ENCODE results near the gene PLPPR4. TPM values are rescaled to one million over a fixed set of nuclear protein-coding genes. Genes with fewer than 3 reads are reported as not detected.

Gene PLPPR4
- total RNA-seq, 1 experiment from 2014 or later: 0.42 TPM

GRCh38 chr1:99305626-99306025, 41.3 kb downstream of the PLPPR4 start:
- ChIA-PET POLR2A (no interaction called here), CTCF (no interaction called here), RAD21 (ENCODE audit: low non-redundant PET in 1 of 2, low total read pairs in 2 of 2, uncharacterized antibody in 2 of 2, unreplicated experiment in 2 of 2) (no interaction called here)
- no peaks in the 10 kb centered on the region for H3K79me2 ChIP-seq (ENCODE audit: insufficient read depth, low read length)
- no peak overlapping the region for H2AFZ ChIP-seq (ENCODE audit: low read depth, low read length, poor library complexity, severe bottlenecking)
- no peaks in the 10 kb centered on the region for H3K36me3 ChIP-seq (ENCODE audit: control insufficient read depth in 1 of 2, insufficient read depth in 2 of 2, low read length in 2 of 2)
- no peak for TF ChIP-seq EZH2phosphoT487 (IDR thresholded peaks at IDR 0.05; ENCODE audit: borderline replicate concordance)
- TF ChIP-seq, protein P1, sequence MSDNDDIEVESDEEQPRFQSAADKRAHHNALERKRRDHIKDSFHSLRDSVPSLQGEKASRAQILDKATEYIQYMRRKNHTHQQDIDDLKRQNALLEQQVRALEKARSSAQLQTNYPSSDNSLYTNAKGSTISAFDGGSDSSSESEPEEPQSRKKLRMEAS (IDR thresholded peaks at IDR 0.05): no peak
- no peak for TF ChIP-seq EGR1 (IDR thresholded peaks at IDR 0.05; ENCODE audit: low read depth)
- TF ChIP-seq, protein P2, sequence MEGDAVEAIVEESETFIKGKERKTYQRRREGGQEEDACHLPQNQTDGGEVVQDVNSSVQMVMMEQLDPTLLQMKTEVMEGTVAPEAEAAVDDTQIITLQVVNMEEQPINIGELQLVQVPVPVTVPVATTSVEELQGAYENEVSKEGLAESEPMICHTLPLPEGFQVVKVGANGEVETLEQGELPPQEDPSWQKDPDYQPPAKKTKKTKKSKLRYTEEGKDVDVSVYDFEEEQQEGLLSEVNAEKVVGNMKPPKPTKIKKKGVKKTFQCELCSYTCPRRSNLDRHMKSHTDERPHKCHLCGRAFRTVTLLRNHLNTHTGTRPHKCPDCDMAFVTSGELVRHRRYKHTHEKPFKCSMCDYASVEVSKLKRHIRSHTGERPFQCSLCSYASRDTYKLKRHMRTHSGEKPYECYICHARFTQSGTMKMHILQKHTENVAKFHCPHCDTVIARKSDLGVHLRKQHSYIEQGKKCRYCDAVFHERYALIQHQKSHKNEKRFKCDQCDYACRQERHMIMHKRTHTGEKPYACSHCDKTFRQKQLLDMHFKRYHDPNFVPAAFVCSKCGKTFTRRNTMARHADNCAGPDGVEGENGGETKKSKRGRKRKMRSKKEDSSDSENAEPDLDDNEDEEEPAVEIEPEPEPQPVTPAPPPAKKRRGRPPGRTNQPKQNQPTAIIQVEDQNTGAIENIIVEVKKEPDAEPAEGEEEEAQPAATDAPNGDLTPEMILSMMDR (IDR thresholded peaks at IDR 0.05 in 2 of 3, conservative IDR thresholded peaks at IDR 0.05 in 1 of 3; ENCODE audit: borderline replicate concordance in 1 of 3, insufficient read depth in 1 of 3, low read depth in 2 of 3, low read length in 2 of 3): no peak
- TF ChIP-seq POLR2A (IDR thresholded peaks at IDR 0.05; ENCODE audit: borderline replicate concordance, extremely low read depth, insufficient read depth, insufficient read length): no peak
- TF ChIP-seq POLR2AphosphoS5 (IDR thresholded peaks at IDR 0.05; ENCODE audit: low read depth, low read length): no peak
- TF ChIP-seq SIN3A (IDR thresholded peaks at IDR 0.05; ENCODE audit: low read depth): no peak
- TF ChIP-seq, protein P3, sequence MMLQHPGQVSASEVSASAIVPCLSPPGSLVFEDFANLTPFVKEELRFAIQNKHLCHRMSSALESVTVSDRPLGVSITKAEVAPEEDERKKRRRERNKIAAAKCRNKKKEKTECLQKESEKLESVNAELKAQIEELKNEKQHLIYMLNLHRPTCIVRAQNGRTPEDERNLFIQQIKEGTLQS (IDR thresholded peaks at IDR 0.05): no peak
- no peak for TF ChIP-seq FOSL1 (IDR thresholded peaks at IDR 0.05; ENCODE audit: low read depth)
- no peak for TF ChIP-seq YY1 (IDR thresholded peaks at IDR 0.05; ENCODE audit: extremely low read depth, insufficient replicate concordance, low read depth, low read length)
- TF ChIP-seq TCF7L2 (IDR thresholded peaks at IDR 0.05; ENCODE audit: borderline replicate concordance, extremely low read depth, insufficient read depth, insufficient read length): no peak
- no peak for TF ChIP-seq RAD21 (IDR thresholded peaks at IDR 0.05; ENCODE audit: low read depth)
- no peak for TF ChIP-seq SRF (IDR thresholded peaks at IDR 0.05; ENCODE audit: low read depth)
- TF ChIP-seq, protein P4, sequence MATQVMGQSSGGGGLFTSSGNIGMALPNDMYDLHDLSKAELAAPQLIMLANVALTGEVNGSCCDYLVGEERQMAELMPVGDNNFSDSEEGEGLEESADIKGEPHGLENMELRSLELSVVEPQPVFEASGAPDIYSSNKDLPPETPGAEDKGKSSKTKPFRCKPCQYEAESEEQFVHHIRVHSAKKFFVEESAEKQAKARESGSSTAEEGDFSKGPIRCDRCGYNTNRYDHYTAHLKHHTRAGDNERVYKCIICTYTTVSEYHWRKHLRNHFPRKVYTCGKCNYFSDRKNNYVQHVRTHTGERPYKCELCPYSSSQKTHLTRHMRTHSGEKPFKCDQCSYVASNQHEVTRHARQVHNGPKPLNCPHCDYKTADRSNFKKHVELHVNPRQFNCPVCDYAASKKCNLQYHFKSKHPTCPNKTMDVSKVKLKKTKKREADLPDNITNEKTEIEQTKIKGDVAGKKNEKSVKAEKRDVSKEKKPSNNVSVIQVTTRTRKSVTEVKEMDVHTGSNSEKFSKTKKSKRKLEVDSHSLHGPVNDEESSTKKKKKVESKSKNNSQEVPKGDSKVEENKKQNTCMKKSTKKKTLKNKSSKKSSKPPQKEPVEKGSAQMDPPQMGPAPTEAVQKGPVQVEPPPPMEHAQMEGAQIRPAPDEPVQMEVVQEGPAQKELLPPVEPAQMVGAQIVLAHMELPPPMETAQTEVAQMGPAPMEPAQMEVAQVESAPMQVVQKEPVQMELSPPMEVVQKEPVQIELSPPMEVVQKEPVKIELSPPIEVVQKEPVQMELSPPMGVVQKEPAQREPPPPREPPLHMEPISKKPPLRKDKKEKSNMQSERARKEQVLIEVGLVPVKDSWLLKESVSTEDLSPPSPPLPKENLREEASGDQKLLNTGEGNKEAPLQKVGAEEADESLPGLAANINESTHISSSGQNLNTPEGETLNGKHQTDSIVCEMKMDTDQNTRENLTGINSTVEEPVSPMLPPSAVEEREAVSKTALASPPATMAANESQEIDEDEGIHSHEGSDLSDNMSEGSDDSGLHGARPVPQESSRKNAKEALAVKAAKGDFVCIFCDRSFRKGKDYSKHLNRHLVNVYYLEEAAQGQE (IDR thresholded peaks at IDR 0.05; ENCODE audit: low read depth): no peak
- no peak for TF ChIP-seq ZBTB33 (IDR thresholded peaks at IDR 0.05; ENCODE audit: extremely low read depth, insufficient replicate concordance, low read length)
- no peak for DNase-seq (ENCODE audit: low read depth, low spot score)
- no peak overlapping the region for H3K4me2 ChIP-seq (ENCODE audit: low read length)
- no peak overlapping the region for H3K27ac ChIP-seq (ENCODE audit: low read depth, low read length)
- no peaks in the 10 kb centered on the region for H3K27me3 ChIP-seq (ENCODE audit: insufficient read depth, low read length)
- intact Hi-C loops (cut with micrococcal nuclease): no loop called here
- BruUV-seq (replicated peaks): no TSS peak
- H3K9ac ChIP-seq (ENCODE audit: low read length): no peak overlapping the region
- H3K4me1 ChIP-seq (ENCODE audit: control insufficient read depth in 1 of 2, insufficient read depth in 2 of 2, low read length in 2 of 2): no peaks in the 10 kb centered on the region
- H3K4me3 ChIP-seq (replicated peaks in 1 of 2; ENCODE audit: low read depth in 1 of 2, low read length in 2 of 2): no peak overlapping the region
- ATAC-seq: no peak
- H4K20me1 ChIP-seq (ENCODE audit: insufficient read depth): no peaks in the 10 kb centered on the region
- H3K9me2 ChIP-seq (ENCODE audit: insufficient read depth): no peaks in the 10 kb centered on the region
- no peaks in the 10 kb centered on the region for H3K9me3 ChIP-seq (ENCODE audit: control insufficient read depth in 1 of 2, insufficient read depth in 1 of 2, low read depth in 1 of 2, low read length in 2 of 2)

Data from HCT116 (cell line).